ENCODE data around the gene EYS.

Gene EYS

GRCh38 chr6:63817492-63818050 lies 1889.5 kb downstream of the EYS start:
- Histone ChIP-seq H3K4me3 (ENCODE audit: low read length) (no peak overlapping the region), H3K27me3 (replicated peaks; ENCODE audit: control insufficient read depth, insufficient read depth, low read length) (no peaks in the 10 kb centered on the region), H3K9ac (ENCODE audit: low read length) (no peak overlapping the region), H3K9me3 (ENCODE audit: control insufficient read depth, low read length) (no peaks in the 10 kb centered on the region), H3K4me1 (ENCODE audit: control insufficient read depth, insufficient read depth, low read length) (peaks cover 12% of the 10 kb centered on the region), H3K36me3 (ENCODE audit: control insufficient read depth, insufficient read depth, low read length, severe bottlenecking) (no peaks in the 10 kb centered on the region)
- no peak for DNase-seq (ENCODE audit: low read depth)

- Histone ChIP-seq H3K27me3 (replicated peaks; ENCODE audit: control insufficient read depth, insufficient read depth, low read length) (no peaks in the 10 kb centered on the region), H3K9ac (ENCODE audit: low read length) (no peak overlapping the region), H3K4me1 (ENCODE audit: control insufficient read depth, insufficient read depth, low read length) (peaks cover 12% of the 10 kb centered on the region), H3K4me3 (ENCODE audit: low read length) (no peak overlapping the region), H3K9me3 (ENCODE audit: control insufficient read depth, low read length) (no peaks in the 10 kb centered on the region), H3K36me3 (ENCODE audit: control insufficient read depth, insufficient read depth, low read length, severe bottlenecking) (no peaks in the 10 kb centered on the region)
- no peak for DNase-seq (ENCODE audit: low read depth)
Observed at GRCh38 chr6:63816982-63817436, 1890.0 kb downstream of the EYS start.

- Histone ChIP-seq H3K27me3 (replicated peaks; ENCODE audit: control insufficient read depth, insufficient read depth, low read length) (no peaks in the 10 kb centered on the region), H3K9me3 (ENCODE audit: control insufficient read depth, low read length) (no peaks in the 10 kb centered on the region), H3K4me1 (ENCODE audit: control insufficient read depth, insufficient read depth, low read length) (peaks cover 12% of the 10 kb centered on the region), H3K9ac (ENCODE audit: low read length) (no peak overlapping the region), H3K36me3 (ENCODE audit: control insufficient read depth, insufficient read depth, low read length, severe bottlenecking) (no peaks in the 10 kb centered on the region), H3K4me3 (ENCODE audit: low read length) (no peak overlapping the region)
- DNase-seq (ENCODE audit: low read depth) = no peak
Observed at GRCh38 chr6:63816401-63816981, 1890.5 kb downstream of the EYS start.

- peaks cover 4% of the 10 kb centered on the region for H3K4me1 ChIP-seq (ENCODE audit: control insufficient read depth, insufficient read depth, low read length)
- H3K36me3 ChIP-seq (ENCODE audit: control insufficient read depth, insufficient read depth, low read length, severe bottlenecking) = no peaks in the 10 kb centered on the region
- DNase-seq (ENCODE audit: low read depth) = no peak
- H3K9me3 ChIP-seq (ENCODE audit: control insufficient read depth, low read length) = no peaks in the 10 kb centered on the region
- H3K9ac ChIP-seq (ENCODE audit: low read length) = no peak overlapping the region
- no peaks in the 10 kb centered on the region for H3K27me3 ChIP-seq (replicated peaks; ENCODE audit: control insufficient read depth, insufficient read depth, low read length)
- no peak overlapping the region for H3K4me3 ChIP-seq (ENCODE audit: low read length)
Observed at GRCh38 chr6:63814459-63814858, 1892.6 kb downstream of the EYS start.

- no peak for DNase-seq (ENCODE audit: low read depth)
- H3K27me3 ChIP-seq (replicated peaks; ENCODE audit: control insufficient read depth, insufficient read depth, low read length) = no peaks in the 10 kb centered on the region
- H3K9me3 ChIP-seq (ENCODE audit: control insufficient read depth, low read length) = no peaks in the 10 kb centered on the region
- H3K9ac ChIP-seq (ENCODE audit: low read length) = no peak overlapping the region
- H3K36me3 ChIP-seq (ENCODE audit: control insufficient read depth, insufficient read depth, low read length, severe bottlenecking) = no peaks in the 10 kb centered on the region
- no peak overlapping the region for H3K4me3 ChIP-seq (ENCODE audit: low read length)
- H3K4me1 ChIP-seq (ENCODE audit: control insufficient read depth, insufficient read depth, low read length) = no peaks in the 10 kb centered on the region
Observed at GRCh38 chr6:63813566-63814120, 1893.4 kb downstream of the EYS start.

- H3K27me3 ChIP-seq (replicated peaks; ENCODE audit: control insufficient read depth, insufficient read depth, low read length) = no peaks in the 10 kb centered on the region
- no peak for DNase-seq (ENCODE audit: low read depth)
- H3K9ac ChIP-seq (ENCODE audit: low read length) = no peak overlapping the region
- peaks cover 28% of the 10 kb centered on the region for H3K4me1 ChIP-seq (ENCODE audit: control insufficient read depth, insufficient read depth, low read length)
- H3K36me3 ChIP-seq (ENCODE audit: control insufficient read depth, insufficient read depth, low read length, severe bottlenecking) = no peaks in the 10 kb centered on the region
- no peak overlapping the region for H3K4me3 ChIP-seq (ENCODE audit: low read length)
- H3K9me3 ChIP-seq (ENCODE audit: control insufficient read depth, low read length) = no peaks in the 10 kb centered on the region
Observed at GRCh38 chr6:63808576-63808975, 1898.5 kb downstream of the EYS start.

- Histone ChIP-seq H3K27me3 (replicated peaks; ENCODE audit: control insufficient read depth, insufficient read depth, low read length) (no peaks in the 10 kb centered on the region), H3K4me3 (ENCODE audit: low read length) (no peak overlapping the region), H3K9me3 (ENCODE audit: control insufficient read depth, low read length) (no peaks in the 10 kb centered on the region), H3K4me1 (ENCODE audit: control insufficient read depth, insufficient read depth, low read length) (peaks cover 28% of the 10 kb centered on the region), H3K36me3 (ENCODE audit: control insufficient read depth, insufficient read depth, low read length, severe bottlenecking) (no peaks in the 10 kb centered on the region), H3K9ac (ENCODE audit: low read length) (no peak overlapping the region)
- no peak for DNase-seq (ENCODE audit: low read depth)
Observed at GRCh38 chr6:63807056-63807455, 1900.0 kb downstream of the EYS start.

GRCh38 chr6:63806573-63806913 lies 1900.5 kb downstream of the EYS start:
- Histone ChIP-seq H3K9ac (ENCODE audit: low read length) (peak overlapping the region; percentile 32), H3K4me3 (ENCODE audit: low read length) (peak overlapping the region; percentile 68), H3K27me3 (replicated peaks; ENCODE audit: control insufficient read depth, insufficient read depth, low read length) (no peaks in the 10 kb centered on the region), H3K9me3 (ENCODE audit: control insufficient read depth, low read length) (no peaks in the 10 kb centered on the region), H3K36me3 (ENCODE audit: control insufficient read depth, insufficient read depth, low read length, severe bottlenecking) (no peaks in the 10 kb centered on the region), H3K4me1 (ENCODE audit: control insufficient read depth, insufficient read depth, low read length) (peaks cover 28% of the 10 kb centered on the region)
- DNase-seq (ENCODE audit: low read depth) = no peak

- Histone ChIP-seq H3K9me3 (ENCODE audit: control insufficient read depth, low read length) (no peaks in the 10 kb centered on the region), H3K4me1 (ENCODE audit: control insufficient read depth, insufficient read depth, low read length) (peaks cover 28% of the 10 kb centered on the region), H3K27me3 (replicated peaks; ENCODE audit: control insufficient read depth, insufficient read depth, low read length) (no peaks in the 10 kb centered on the region), H3K36me3 (ENCODE audit: control insufficient read depth, insufficient read depth, low read length, severe bottlenecking) (no peaks in the 10 kb centered on the region), H3K4me3 (ENCODE audit: low read length) (peak overlapping the region; percentile 68), H3K9ac (ENCODE audit: low read length) (peak overlapping the region; percentile 69)
- DNase-seq (ENCODE audit: low read depth) = peak; percentile 89
Observed at GRCh38 chr6:63805808-63806572, 1901.0 kb downstream of the EYS start.

GRCh38 chr6:63805345-63805744 lies 1901.7 kb downstream of the EYS start:
- no peaks in the 10 kb centered on the region for H3K9me3 ChIP-seq (ENCODE audit: control insufficient read depth, low read length)
- H3K27me3 ChIP-seq (replicated peaks; ENCODE audit: control insufficient read depth, insufficient read depth, low read length) = no peaks in the 10 kb centered on the region
- H3K36me3 ChIP-seq (ENCODE audit: control insufficient read depth, insufficient read depth, low read length, severe bottlenecking) = no peaks in the 10 kb centered on the region
- H3K4me3 ChIP-seq (ENCODE audit: low read length) = peak overlapping the region; percentile 68
- peak overlapping the region; percentile 69 for H3K9ac ChIP-seq (ENCODE audit: low read length)
- H3K4me1 ChIP-seq (ENCODE audit: control insufficient read depth, insufficient read depth, low read length) = peaks cover 28% of the 10 kb centered on the region
- DNase-seq (ENCODE audit: low read depth) = no peak

GRCh38 chr6:63804381-63804956 lies 1902.6 kb downstream of the EYS start:
- Histone ChIP-seq H3K9me3 (ENCODE audit: control insufficient read depth, low read length) (no peaks in the 10 kb centered on the region), H3K27me3 (replicated peaks; ENCODE audit: control insufficient read depth, insufficient read depth, low read length) (no peaks in the 10 kb centered on the region), H3K36me3 (ENCODE audit: control insufficient read depth, insufficient read depth, low read length, severe bottlenecking) (no peaks in the 10 kb centered on the region), H3K4me1 (ENCODE audit: control insufficient read depth, insufficient read depth, low read length) (peaks cover 28% of the 10 kb centered on the region), H3K4me3 (ENCODE audit: low read length) (no peak overlapping the region), H3K9ac (ENCODE audit: low read length) (peak overlapping the region; percentile 15)
- DNase-seq (ENCODE audit: low read depth) = peak; percentile 30
